Activated T-helper 1 cell treated with anti-CD3 and anti-CD28 coated beads, Interleukin-12 subunit alpha, Interleukin-12 subunit beta, Interleukin-2, Interleukin-4 antibody, amounts not matched to agents 30 ng/mL and 10 ng/mL and 1 ng/mL, durations not matched to agents 14 hours and 24 hours and 36 hours (primary cell): Measurements from ENCODE around the gene CAMK2A. TPM values are rescaled to one million over a fixed set of nuclear protein-coding genes. Genes with fewer than 3 reads are reported as not detected.

Experiments
- DNase-seq: peaks from one replicate; pipeline ENCODE4 v3.0.0; 2021; ENCODE audit warnings: low spot score
- H3K27ac Mint-ChIP-seq: one replicate; pipeline ENCODE4 v1.8.0; 2021; ENCODE audit warnings: mild to moderate bottlenecking, mixed read lengths
- H3K27me3 Mint-ChIP-seq: one replicate; pipeline ENCODE4 v1.8.0; 2022; ENCODE audit warnings: mild to moderate bottlenecking, moderate library complexity, mixed read lengths; ENCODE audit not compliant: insufficient read depth
- H3K36me3 Mint-ChIP-seq: one replicate; pipeline ENCODE4 v1.8.0; 2021; ENCODE audit warnings: low read depth, mixed read lengths
- H3K4me1 Mint-ChIP-seq: one replicate; pipeline ENCODE4 v1.8.0; 2021; ENCODE audit warnings: low read depth, mixed read lengths
- H3K4me3 Mint-ChIP-seq: one replicate; pipeline ENCODE4 v1.8.0; 2021; ENCODE audit warnings: mild to moderate bottlenecking, moderate library complexity, mixed read lengths
- H3K9me3 Mint-ChIP-seq: one replicate; pipeline ENCODE4 v1.8.0; 2021; ENCODE audit warnings: mixed read lengths
- intact Hi-C: fragments of 100-400 bp; cut with micrococcal nuclease; formaldehyde crosslinking; loops from one replicate; pipeline ENCODE4 v1.15.1; 2024
- total RNA-seq: library from RNA; stranded (reverse); gene quantifications from 2 replicates; pipeline ENCODE4 v1.2.3, GENCODE V29; 2022

Gene CAMK2A
- not detected in 2 replicates for total RNA-seq

GRCh38 chr5:150289551-150290390, at the start of gene CAMK2A:
CAMK2A (minus strand) TSS chr5:150289773; CDS start chr5:150289625, 148 bp downstream.
- no peak within 1 kb of the TSS for H3K27ac Mint-ChIP-seq
- no peaks in the 10 kb centered on the region for H3K9me3 Mint-ChIP-seq
- H3K4me3 Mint-ChIP-seq, result no peak within 1 kb of the TSS
- no peak for DNase-seq
- H3K27me3 Mint-ChIP-seq, result peaks cover 2% of the 10 kb centered on the region
- H3K36me3 Mint-ChIP-seq, result no peaks in the 10 kb centered on the region
- intact Hi-C loops, result no loop called here
- H3K4me1 Mint-ChIP-seq, result no peaks in the 10 kb centered on the region

DNA sequence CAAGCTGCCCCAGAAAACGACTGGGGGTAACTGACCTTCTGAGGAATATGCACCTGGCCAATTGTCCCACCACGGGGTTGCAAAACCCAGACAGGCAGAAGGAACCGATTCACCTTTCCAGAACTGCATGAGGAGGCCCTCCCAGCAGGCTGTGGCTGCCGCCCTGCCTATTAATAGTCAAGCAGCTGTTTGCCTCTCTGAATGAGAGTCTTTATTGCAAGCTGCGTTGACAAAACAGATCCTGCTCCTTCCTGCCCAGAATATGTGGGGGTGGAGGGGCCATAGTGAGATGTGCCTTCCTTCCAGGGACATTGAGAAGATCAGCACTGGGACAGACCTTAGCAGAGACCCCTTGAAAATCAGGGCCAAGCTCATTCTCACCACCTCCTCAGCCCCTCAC, 49.6 kb upstream of the CAMK2A start:
- Mint-ChIP-seq H3K4me1 (peaks cover 19% of the 10 kb centered on the region), H3K27me3 (peaks cover 16% of the 10 kb centered on the region), H3K9me3 (no peaks in the 10 kb centered on the region), H3K4me3 (no peak overlapping the region), H3K36me3 (no peaks in the 10 kb centered on the region), H3K27ac (no peak overlapping the region)
- intact Hi-C loops, result no loop called here
- DNase-seq, result no peak

DNA sequence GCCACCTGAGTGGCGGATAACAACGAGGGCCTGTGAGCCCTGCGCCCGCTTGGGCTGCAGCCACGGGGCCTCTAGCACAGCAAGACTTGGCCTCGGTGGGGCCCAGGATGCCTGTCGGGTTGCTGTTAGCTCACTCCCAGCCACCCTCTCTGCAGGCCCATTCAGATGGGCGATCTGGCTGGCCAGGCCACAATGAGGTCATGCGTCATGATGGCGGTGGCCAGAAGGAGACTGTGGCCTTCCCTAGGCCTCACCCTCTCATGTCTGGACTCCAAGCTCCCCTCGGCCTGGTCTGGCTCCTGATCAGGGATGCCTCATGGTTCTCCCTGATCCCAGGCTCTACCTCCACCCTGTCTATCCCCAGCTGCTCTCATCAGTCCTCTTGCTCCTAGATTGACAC, 49.0 kb upstream of the CAMK2A start:
- Mint-ChIP-seq H3K27me3 (peaks cover 15% of the 10 kb centered on the region), H3K4me3 (no peak overlapping the region), H3K36me3 (no peaks in the 10 kb centered on the region), H3K4me1 (peaks cover 19% of the 10 kb centered on the region), H3K27ac (no peak overlapping the region), H3K9me3 (no peaks in the 10 kb centered on the region)
- no peak for DNase-seq
- intact Hi-C loops, result no loop called here

- no peak overlapping the region for H3K27ac Mint-ChIP-seq
- no peak overlapping the region for H3K4me3 Mint-ChIP-seq
- H3K4me1 Mint-ChIP-seq, result peaks cover 2% of the 10 kb centered on the region
- intact Hi-C loops, result no loop called here
- no peaks in the 10 kb centered on the region for H3K9me3 Mint-ChIP-seq
- no peak for DNase-seq
- H3K36me3 Mint-ChIP-seq, result no peaks in the 10 kb centered on the region
- H3K27me3 Mint-ChIP-seq, result peaks cover 11% of the 10 kb centered on the region
Measured at GRCh38 chr5:150335778-150336177, 46.2 kb upstream of the CAMK2A start.

GRCh38 chr5:150333400-150333799, 43.8 kb upstream of the CAMK2A start:
- no peak overlapping the region for H3K27ac Mint-ChIP-seq
- no peak for DNase-seq
- H3K36me3 Mint-ChIP-seq, result no peaks in the 10 kb centered on the region
- intact Hi-C loops, result no loop called here
- no peak overlapping the region for H3K4me3 Mint-ChIP-seq
- no peaks in the 10 kb centered on the region for H3K4me1 Mint-ChIP-seq
- no peaks in the 10 kb centered on the region for H3K9me3 Mint-ChIP-seq
- H3K27me3 Mint-ChIP-seq, result peaks cover 16% of the 10 kb centered on the region

DNA sequence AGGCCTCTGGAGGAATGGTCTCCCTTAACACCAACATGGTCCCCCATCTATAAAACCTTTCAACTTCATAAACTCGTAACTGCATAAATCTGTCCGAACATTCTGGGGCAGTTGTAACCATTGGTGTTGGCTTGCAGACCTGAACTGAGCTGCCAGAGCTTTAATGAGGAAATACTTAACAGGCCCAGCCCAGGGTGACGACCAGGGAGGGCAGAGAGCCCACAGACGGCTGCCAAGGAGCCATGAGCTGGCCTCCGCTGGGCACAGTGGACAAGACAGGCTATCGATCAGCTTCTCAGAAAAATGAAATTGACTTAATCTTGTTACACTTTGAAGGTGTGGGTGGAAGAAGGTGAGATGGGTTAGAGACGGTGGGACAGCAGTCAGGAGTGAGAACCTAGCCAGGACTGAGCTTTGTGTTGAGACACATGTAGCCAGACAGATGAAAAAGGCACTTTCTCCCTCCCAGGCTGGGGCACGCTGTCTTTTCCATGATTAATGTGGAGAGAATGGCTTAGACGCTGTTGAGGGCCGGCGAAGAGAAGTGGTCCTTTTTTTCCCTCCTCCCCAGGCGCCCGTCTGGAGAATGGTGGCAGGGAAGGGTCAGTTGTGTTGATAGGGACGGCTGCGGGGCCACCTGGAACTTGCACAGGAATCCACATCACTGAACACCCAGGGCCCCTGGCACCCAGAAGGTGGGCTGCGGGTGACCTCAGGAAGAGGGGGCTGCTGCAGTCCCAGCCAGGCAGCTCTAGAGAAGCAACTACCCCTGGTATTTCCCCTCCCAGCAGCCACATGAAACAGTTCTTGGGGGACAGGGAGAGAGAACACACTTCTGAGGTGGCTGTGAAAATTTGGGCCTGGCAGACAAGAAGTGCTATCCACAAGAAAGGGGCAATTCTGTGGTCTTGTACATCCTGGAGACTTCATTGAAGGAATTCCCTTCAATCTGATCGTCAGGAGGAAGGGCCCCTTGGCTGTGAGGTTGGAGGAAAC, 40.6 kb upstream of the CAMK2A start:
- Mint-ChIP-seq H3K36me3 (no peaks in the 10 kb centered on the region), H3K4me3 (no peak overlapping the region), H3K4me1 (no peaks in the 10 kb centered on the region), H3K27ac (no peak overlapping the region), H3K9me3 (no peaks in the 10 kb centered on the region), H3K27me3 (peaks cover 10% of the 10 kb centered on the region)
- intact Hi-C loops, result no loop called here
- no peak for DNase-seq

DNA sequence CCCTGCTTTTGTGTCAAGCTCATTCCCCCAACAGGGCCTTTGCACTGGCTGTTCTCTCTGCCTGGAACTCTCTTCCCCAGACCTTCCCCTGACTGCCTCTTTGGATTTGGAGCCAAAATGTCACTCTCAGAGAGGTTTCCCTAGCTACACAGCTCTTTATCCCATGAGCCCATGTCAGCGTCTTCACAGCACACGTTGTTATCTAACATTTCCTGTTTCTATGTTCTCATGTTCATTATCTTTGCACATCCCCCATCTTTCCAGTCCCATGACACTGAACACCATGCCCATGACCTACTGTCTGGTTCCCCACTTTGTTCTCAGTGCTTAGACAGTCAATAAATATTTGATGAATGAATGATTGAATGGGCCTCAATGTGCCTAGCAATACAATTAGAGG, 39.5 kb upstream of the CAMK2A start:
- DNase-seq, result no peak
- no peaks in the 10 kb centered on the region for H3K9me3 Mint-ChIP-seq
- H3K4me3 Mint-ChIP-seq, result no peak overlapping the region
- no peaks in the 10 kb centered on the region for H3K4me1 Mint-ChIP-seq
- no peaks in the 10 kb centered on the region for H3K36me3 Mint-ChIP-seq
- no peak overlapping the region for H3K27ac Mint-ChIP-seq
- peaks cover 4% of the 10 kb centered on the region for H3K27me3 Mint-ChIP-seq
- intact Hi-C loops, result no loop called here

DNA sequence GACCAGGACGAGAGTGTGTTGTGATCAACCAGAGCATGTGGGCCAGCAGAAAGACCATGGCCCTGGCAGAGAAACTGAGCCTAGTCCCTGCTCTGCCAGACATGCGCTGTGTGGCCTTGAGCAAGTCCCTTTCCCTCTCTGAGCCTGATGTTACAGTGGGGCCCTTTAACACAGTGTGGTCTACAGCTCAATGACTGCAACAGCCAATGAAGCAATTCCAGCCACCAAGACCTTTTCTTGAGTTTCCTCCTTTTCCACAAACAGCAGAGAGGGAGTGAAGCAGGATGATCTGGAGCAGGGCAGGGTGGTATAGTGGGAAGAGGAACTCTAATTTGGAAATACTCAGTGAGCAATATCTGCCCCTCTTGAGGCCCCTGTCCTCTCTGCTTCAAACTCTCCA, 38.9 kb upstream of the CAMK2A start:
- H3K4me3 Mint-ChIP-seq, result no peak overlapping the region
- no peak for DNase-seq
- no peak overlapping the region for H3K27ac Mint-ChIP-seq
- intact Hi-C loops, result no loop called here
- H3K36me3 Mint-ChIP-seq, result no peaks in the 10 kb centered on the region
- no peaks in the 10 kb centered on the region for H3K9me3 Mint-ChIP-seq
- H3K27me3 Mint-ChIP-seq, result peaks cover 4% of the 10 kb centered on the region
- H3K4me1 Mint-ChIP-seq, result no peaks in the 10 kb centered on the region

DNA sequence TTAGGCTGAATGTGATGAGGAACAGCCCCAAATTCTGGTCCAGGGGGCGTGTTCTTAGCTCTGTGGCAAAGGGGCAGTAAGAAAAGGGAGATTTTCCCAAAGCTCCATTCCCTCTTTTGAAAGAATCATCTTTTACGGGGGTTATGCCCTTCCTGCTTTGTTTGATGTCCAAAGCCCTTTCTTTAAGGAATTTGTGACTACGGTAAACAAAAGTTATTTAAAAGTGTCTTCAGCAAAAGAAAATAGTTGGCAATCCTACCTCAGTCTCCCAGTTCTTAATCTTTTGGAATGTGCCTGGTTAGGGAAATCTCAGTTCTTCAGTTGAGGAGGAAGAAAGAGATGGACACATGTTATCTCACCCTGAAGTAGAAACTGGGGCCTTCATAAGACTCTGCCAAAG, 37.6 kb upstream of the CAMK2A start:
- Mint-ChIP-seq H3K36me3 (no peaks in the 10 kb centered on the region), H3K4me1 (peaks cover under 1% of the 10 kb centered on the region), H3K4me3 (no peak overlapping the region), H3K27ac (no peak overlapping the region), H3K9me3 (no peaks in the 10 kb centered on the region), H3K27me3 (peaks cover 4% of the 10 kb centered on the region)
- DNase-seq, result no peak
- intact Hi-C loops, result no loop called here

- no peak overlapping the region for H3K27ac Mint-ChIP-seq
- H3K36me3 Mint-ChIP-seq, result no peaks in the 10 kb centered on the region
- peaks cover 5% of the 10 kb centered on the region for H3K4me1 Mint-ChIP-seq
- H3K4me3 Mint-ChIP-seq, result no peak overlapping the region
- no peaks in the 10 kb centered on the region for H3K9me3 Mint-ChIP-seq
- DNase-seq, result no peak
- H3K27me3 Mint-ChIP-seq, result peaks cover 7% of the 10 kb centered on the region
- intact Hi-C loops, result no loop called here
Measured at GRCh38 chr5:150326707-150327106, 37.1 kb upstream of the CAMK2A start.

DNA sequence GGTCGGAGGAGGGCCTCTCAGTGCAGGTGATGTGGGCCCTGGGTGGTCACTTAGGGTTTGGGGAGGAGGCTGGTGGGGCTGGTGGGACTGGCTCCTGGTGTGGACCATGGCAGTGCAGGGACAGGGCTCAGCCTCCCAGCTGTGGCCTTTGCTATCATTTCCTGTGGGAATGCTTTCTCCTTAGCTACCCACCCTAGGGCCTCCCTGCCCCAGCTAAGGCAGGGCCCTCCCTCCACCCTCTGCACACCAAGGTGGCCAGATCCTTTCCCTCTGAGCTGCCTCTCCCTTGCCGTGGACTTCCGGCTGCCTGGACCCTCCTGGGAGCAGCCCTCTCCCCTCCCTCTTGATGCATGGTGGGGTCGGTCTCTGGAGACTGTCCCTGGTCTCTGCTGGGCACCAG, 35.9 kb upstream of the CAMK2A start:
- H3K4me1 Mint-ChIP-seq, result peaks cover 7% of the 10 kb centered on the region
- no peak for DNase-seq
- peaks cover 9% of the 10 kb centered on the region for H3K27me3 Mint-ChIP-seq
- no peaks in the 10 kb centered on the region for H3K9me3 Mint-ChIP-seq
- H3K36me3 Mint-ChIP-seq, result no peaks in the 10 kb centered on the region
- intact Hi-C loops, result no loop called here
- no peak overlapping the region for H3K27ac Mint-ChIP-seq
- H3K4me3 Mint-ChIP-seq, result no peak overlapping the region

- intact Hi-C loops, result no loop called here
- Mint-ChIP-seq H3K27ac (no peak overlapping the region), H3K27me3 (peaks cover 5% of the 10 kb centered on the region), H3K4me1 (peaks cover 7% of the 10 kb centered on the region), H3K9me3 (no peaks in the 10 kb centered on the region), H3K4me3 (no peak overlapping the region), H3K36me3 (no peaks in the 10 kb centered on the region)
- DNase-seq, result no peak
Measured at GRCh38 chr5:150323819-150324218, 34.2 kb upstream of the CAMK2A start.

GRCh38 chr5:150323092-150323491, 33.5 kb upstream of the CAMK2A start:
- Mint-ChIP-seq H3K9me3 (no peaks in the 10 kb centered on the region), H3K27ac (no peak overlapping the region), H3K27me3 (peaks cover 8% of the 10 kb centered on the region), H3K36me3 (no peaks in the 10 kb centered on the region), H3K4me1 (peaks cover 7% of the 10 kb centered on the region), H3K4me3 (no peak overlapping the region)
- intact Hi-C loops, result no loop called here
- DNase-seq, result no peak
